HCT116 (cell line): ENCODE measurements around the gene CWC22.
A peak's percentile ranks its signal among the peaks of the same experiment; 100 is the strongest.

Experiments used
- CTCF ChIP-seq, 3 experiments: fragments of 200-600 bp in 1 of 3; sonication (generic) in 1 of 3; IDR thresholded peaks in 2 of 3; conservative IDR thresholded peaks in 1 of 3; 2 replicates each; pipeline ENCODE4 v1.5.1; 2012 to 2017; ENCODE audit warnings: low read depth in 2 of 3, low read length in 2 of 3, antibody characterized with exemption in 1 of 3, borderline replicate concordance in 1 of 3, control low read depth in 1 of 3, mild to moderate bottlenecking in 1 of 3, mixed read lengths in 1 of 3, mixed run types in 1 of 3, moderate library complexity in 1 of 3; ENCODE audit not compliant: insufficient read depth in 1 of 3
- JUND ChIP-seq: IDR thresholded peaks from 2 replicates; pipeline ENCODE4 v1.6.1; 2012
- POLR2A ChIP-seq: IDR thresholded peaks from 2 replicates; pipeline ENCODE4 v1.7.0; 2011; ENCODE audit warnings: borderline replicate concordance; ENCODE audit not compliant: insufficient read depth, insufficient read length; ENCODE audit errors: extremely low read depth
- SP1 ChIP-seq: IDR thresholded peaks from 2 replicates; pipeline ENCODE4 v1.6.1; 2012; ENCODE audit warnings: low read depth

GRCh38 chr2:179949438-179949837, 57.7 kb downstream of the CWC22 start:
- 0 out of 6 replicates have a peak, but pooled peaks of 1 of the 3 experiments have one; percentile 6 for TF ChIP-seq CTCF (IDR thresholded peaks at IDR 0.05 in 2 of 3, conservative IDR thresholded peaks at IDR 0.05 in 1 of 3; ENCODE audit: borderline replicate concordance in 1 of 3, insufficient read depth in 1 of 3, low read depth in 2 of 3, low read length in 2 of 3)
- no peak for TF ChIP-seq POLR2A
- no peak for TF ChIP-seq SP1
- TF ChIP-seq JUND, result no peak
